ENCODE results near the gene LSAMP.

GRCh38 chr3:116265976-116266584, 179.2 kb downstream of the LSAMP start:
- TF ChIP-seq CTCF (IDR thresholded peaks at IDR 0.05; ENCODE audit: low read depth, low read length) (no peak), EZH2phosphoT487 (IDR thresholded peaks at IDR 0.05; ENCODE audit: low read depth) (no peak)
